ENCODE data around the gene TMEM94.

DNA sequence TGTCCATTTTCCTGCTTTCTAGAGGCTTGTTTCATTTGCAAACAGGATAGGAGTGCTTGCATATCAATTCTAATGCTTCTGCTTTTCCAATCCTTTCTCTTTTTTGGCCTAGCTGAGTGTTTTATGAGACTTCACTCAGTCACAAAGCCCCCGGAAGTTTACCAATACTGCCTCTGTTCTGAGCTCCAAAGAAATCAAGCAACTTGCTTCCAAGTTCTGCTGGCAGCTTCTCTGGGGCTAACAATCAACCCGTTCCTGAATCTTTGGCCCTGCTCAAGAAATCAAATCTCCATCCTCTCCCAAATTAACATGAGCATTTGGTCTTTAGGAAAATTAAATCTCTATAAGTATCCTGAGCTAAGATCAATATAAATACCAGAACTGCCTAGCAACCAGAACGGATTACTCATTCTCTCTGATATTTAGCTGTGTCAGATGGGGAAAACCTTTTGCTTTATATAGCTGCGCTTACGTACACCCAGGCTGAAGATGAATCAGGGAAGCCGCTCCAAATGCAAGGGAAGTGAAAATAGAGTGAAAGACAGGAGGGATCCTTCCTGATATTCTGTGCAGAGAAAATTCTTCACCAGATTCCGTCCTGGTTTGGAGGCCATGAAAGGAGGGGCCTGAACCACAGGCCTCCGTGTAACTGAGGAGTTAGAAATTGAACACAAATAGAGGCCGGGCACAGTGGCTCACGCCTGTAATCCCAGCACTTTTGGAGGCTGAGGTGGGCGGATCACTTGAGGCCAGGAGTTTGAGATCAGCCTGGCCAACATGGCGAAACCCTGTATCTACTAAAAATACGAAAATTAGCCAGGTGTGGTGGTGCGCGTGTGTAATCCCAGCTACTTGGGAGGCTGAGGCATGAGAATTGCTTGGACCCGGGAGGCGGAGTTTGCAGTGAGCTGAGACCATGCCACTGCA lies 27.6 kb upstream of the TMEM94 start:
- TF ChIP-seq, protein P1, sequence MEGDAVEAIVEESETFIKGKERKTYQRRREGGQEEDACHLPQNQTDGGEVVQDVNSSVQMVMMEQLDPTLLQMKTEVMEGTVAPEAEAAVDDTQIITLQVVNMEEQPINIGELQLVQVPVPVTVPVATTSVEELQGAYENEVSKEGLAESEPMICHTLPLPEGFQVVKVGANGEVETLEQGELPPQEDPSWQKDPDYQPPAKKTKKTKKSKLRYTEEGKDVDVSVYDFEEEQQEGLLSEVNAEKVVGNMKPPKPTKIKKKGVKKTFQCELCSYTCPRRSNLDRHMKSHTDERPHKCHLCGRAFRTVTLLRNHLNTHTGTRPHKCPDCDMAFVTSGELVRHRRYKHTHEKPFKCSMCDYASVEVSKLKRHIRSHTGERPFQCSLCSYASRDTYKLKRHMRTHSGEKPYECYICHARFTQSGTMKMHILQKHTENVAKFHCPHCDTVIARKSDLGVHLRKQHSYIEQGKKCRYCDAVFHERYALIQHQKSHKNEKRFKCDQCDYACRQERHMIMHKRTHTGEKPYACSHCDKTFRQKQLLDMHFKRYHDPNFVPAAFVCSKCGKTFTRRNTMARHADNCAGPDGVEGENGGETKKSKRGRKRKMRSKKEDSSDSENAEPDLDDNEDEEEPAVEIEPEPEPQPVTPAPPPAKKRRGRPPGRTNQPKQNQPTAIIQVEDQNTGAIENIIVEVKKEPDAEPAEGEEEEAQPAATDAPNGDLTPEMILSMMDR (IDR thresholded peaks at IDR 0.05): no peak
- TF ChIP-seq POLR2A (IDR thresholded peaks at IDR 0.05) (no peak), POLR2AphosphoS5 (IDR thresholded peaks at IDR 0.05) (no peak)
